Heart left ventricle (tissue), 16 donors: ENCODE measurements around the gene MX2. TPM values are rescaled to one million over a fixed set of nuclear protein-coding genes. Genes with fewer than 3 reads are reported as not detected.

Experiments used
- ATAC-seq, 4 donors: fragments of 200-7000 bp; cut with Tn5 transposase; one replicate each; pipeline ENCODE4 v1.9.1; 2020 to 2022; ENCODE audit warnings: moderate library complexity in 4 of 4, mild to moderate bottlenecking in 3 of 4, moderate number of reproducible peaks in 1 of 4
- DNase-seq, 5 donors: peaks; one replicate each; pipeline ENCODE4 v3.0.0-alpha.2; 2020
- H3K27ac ChIP-seq, 12 donors: fragments of 200-600 bp; sonication (generic) in 4 of 12; one replicate each; pipeline versions ENCODE4 v1.5.0 to v1.8.0; 2016 to 2022; ENCODE audit warnings: mild to moderate bottlenecking in 2 of 12
- H3K27me3 ChIP-seq, 9 donors: fragments of 200-600 bp; sonication (generic) in 2 of 9; one replicate each; pipeline versions ENCODE4 v1.5.1 to v1.8.0; 2016 to 2022; ENCODE audit warnings: mild to moderate bottlenecking in 3 of 9
- H3K36me3 ChIP-seq, 9 donors: fragments of 200-600 bp; sonication (generic) in 2 of 9; one replicate each; pipeline versions ENCODE4 v1.5.0 to v1.8.0; 2018 to 2022; ENCODE audit warnings: mild to moderate bottlenecking in 2 of 9
- H3K4me1 ChIP-seq, 12 donors: fragments of 200-600 bp; sonication (generic) in 4 of 12; one replicate each; pipeline versions ENCODE4 v1.5.0 to v1.8.0; 2016 to 2022; ENCODE audit warnings: mild to moderate bottlenecking in 3 of 12
- H3K4me3 ChIP-seq, 12 donors: fragments of 200-600 bp; sonication (generic) in 4 of 12; one replicate each; pipeline versions ENCODE4 v1.5.0 to v1.8.0; 2017 to 2022; ENCODE audit warnings: mild to moderate bottlenecking in 9 of 12, moderate library complexity in 4 of 12
- H3K9me3 ChIP-seq, 12 donors: fragments of 200-600 bp; sonication (generic) in 4 of 12; one replicate each; pipeline versions ENCODE4 v1.5.0 to v1.8.0; 2016 to 2022; ENCODE audit warnings: mild to moderate bottlenecking in 1 of 12
- POLR2A ChIP-seq, 2 donors: fragments of 450-650 bp; IDR thresholded peaks; one replicate each; pipeline ENCODE4 v1.6.1; 2017; ENCODE audit warnings: antibody characterized with exemption in 2 of 2, mild to moderate bottlenecking in 2 of 2, moderate library complexity in 2 of 2
- WGBS, 4 donors: extraction: QIAGEN DNeasy Blood & Tissue Kit in 2 of 4; methylation state at CpG; one replicate each; pipeline versions ENCODE4 v1.1.5 to v1.1.7; 2013 to 2018; 5-methylcytosine and 5-hydroxymethylcytosine counted together
- intact Hi-C, 10 donors: fragments of 100-400 bp; cut with DNase I; formaldehyde crosslinking; loops; one replicate each; pipeline versions ENCODE4 v1.11.1 to v1.14.2; 2022
- polyA plus RNA-seq, 2 donors: library from polyadenylated mRNA; stranded (reverse); fragments of 200-250 nt; gene quantifications; one replicate each; pipeline ENCODE4 v1.2.3, GENCODE V29; 2013
- total RNA-seq, 9 donors: library from RNA; depleted of rRNA in 2 of 9; stranded (reverse); fragments of >200 nt in 2 of 9; fragmentation: NEBNext Ultra II Directional in 3 of 9; extraction: Animal tissue kit (Norgen Biotek cat#: 25700) in 3 of 9; gene quantifications; one replicate each; pipeline versions ENCODE4 v1.1.0 to v1.2.4, GENCODE V29; 2016 to 2023
- TF ChIP-seq, protein P1 (sequence below), 12 donors: fragments of 200-600 bp; sonication (generic) in 4 of 12; IDR thresholded peaks; one replicate each; pipeline versions ENCODE4 v1.5.0 to v1.8.0; 2018 to 2022; ENCODE audit warnings: antibody characterized with exemption in 12 of 12, mild to moderate bottlenecking in 5 of 12
- donor health status: ischemic (EF 13 %, LVEDD 7.1; RV severe dilation, severe dysfunction).
- donor health status: healthy with polysubstance abuse.
- donor health status: DM: no; HTN: yes; CAD: no.
- donor health status: DM: no; HTN: no; CAD: no.
- donor health status: ischemic (EF 25% LVEDD 6.9; RV normal size, moderate dysfunction).
- donor health status: ischemic (EF 25% LVEDD 5.7; RV mildly dilated, moderate dysfunction).
- donor health status: healthy.
- donor health status: DM: yes; HTN: yes; CAD: no.
- donor health status: ischemic (EF 35%, LVEDD 5.7; RV mildly dilated, moderate dysfunction).
- donor health status: nonischemic (EF 11% LVEDD 7.7; RV severe dilation, severe dysfunction).
- donor health status: DM: yes; HTN: yes; CAD: no.
- donor health status: PGD.
- donor health status: ischemic (EF 29% LVEDD 5.4; RV normal size, mild dysfunction).
- donor health status: nonischemic (EF 23%, LVEDD 6.1; RV moderate dilation, normal function).

MX2 gene
- total and polyA plus RNA-seq, 11 donors = 3.2 to 23.3 (median 5.7) TPM

- TF ChIP-seq, protein P1, sequence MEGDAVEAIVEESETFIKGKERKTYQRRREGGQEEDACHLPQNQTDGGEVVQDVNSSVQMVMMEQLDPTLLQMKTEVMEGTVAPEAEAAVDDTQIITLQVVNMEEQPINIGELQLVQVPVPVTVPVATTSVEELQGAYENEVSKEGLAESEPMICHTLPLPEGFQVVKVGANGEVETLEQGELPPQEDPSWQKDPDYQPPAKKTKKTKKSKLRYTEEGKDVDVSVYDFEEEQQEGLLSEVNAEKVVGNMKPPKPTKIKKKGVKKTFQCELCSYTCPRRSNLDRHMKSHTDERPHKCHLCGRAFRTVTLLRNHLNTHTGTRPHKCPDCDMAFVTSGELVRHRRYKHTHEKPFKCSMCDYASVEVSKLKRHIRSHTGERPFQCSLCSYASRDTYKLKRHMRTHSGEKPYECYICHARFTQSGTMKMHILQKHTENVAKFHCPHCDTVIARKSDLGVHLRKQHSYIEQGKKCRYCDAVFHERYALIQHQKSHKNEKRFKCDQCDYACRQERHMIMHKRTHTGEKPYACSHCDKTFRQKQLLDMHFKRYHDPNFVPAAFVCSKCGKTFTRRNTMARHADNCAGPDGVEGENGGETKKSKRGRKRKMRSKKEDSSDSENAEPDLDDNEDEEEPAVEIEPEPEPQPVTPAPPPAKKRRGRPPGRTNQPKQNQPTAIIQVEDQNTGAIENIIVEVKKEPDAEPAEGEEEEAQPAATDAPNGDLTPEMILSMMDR (IDR thresholded peaks at IDR 0.05) = no peak
- no peak for TF ChIP-seq POLR2A (IDR thresholded peaks at IDR 0.05)
- DNase-seq = peak in 1 of 5 donors; percentile 13
- Histone ChIP-seq H3K36me3 (peaks cover 2 to 94% (median 49%) of the 10 kb centered on the region in 9 donors), H3K27ac (peak overlapping the region in 2 of 12 donors; percentile 9 to 24), H3K27me3 (no peaks in the 10 kb centered on the region), H3K9me3 (no peaks in the 10 kb centered on the region), H3K4me1 (no peaks in the 10 kb centered on the region), H3K4me3 (no peak overlapping the region)
- intact Hi-C loops = no loop called here
- WGBS, 4 donors = 85 to 93% (median 86%) methylated on average over 8 of the region's 8 CpGs
- ATAC-seq = no peak
Measured at GRCh38 chr21:41387824-41388223, 26.0 kb downstream of the MX2 start.

DNA sequence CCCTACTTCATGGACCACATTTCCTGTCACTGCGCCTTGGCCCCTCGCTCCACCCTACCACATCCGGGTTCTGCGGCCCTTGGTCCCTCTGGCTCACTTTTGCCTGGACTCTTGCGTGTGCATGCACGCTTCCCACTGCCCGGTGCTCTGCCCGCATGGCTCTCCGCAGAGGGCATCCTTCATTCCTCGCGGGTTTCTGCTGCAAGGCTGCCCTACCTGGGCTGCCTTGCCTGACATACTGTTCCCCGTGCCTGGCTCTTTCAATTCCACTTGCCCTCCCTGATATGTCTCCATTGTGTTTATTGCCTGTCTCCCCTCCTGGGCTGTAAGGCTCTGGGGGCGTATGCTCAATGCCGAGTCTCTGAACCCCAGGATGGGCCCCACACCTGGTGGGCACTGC, 26.4 kb downstream of the MX2 start:
- 95 to 99% (median 96%) methylated on average over 14 of the region's 14 CpGs for WGBS, 4 donors
- Histone ChIP-seq H3K27me3 (no peaks in the 10 kb centered on the region), H3K9me3 (no peaks in the 10 kb centered on the region), H3K36me3 (peaks cover 2 to 94% (median 44%) of the 10 kb centered on the region in 9 donors), H3K4me3 (no peak overlapping the region), H3K4me1 (no peaks in the 10 kb centered on the region), H3K27ac (no peak overlapping the region)
- TF ChIP-seq, protein P1 (IDR thresholded peaks at IDR 0.05) = no peak
- TF ChIP-seq POLR2A (IDR thresholded peaks at IDR 0.05) = no peak
- ATAC-seq = no peak
- DNase-seq = no peak
- intact Hi-C loops = no loop called here

DNA sequence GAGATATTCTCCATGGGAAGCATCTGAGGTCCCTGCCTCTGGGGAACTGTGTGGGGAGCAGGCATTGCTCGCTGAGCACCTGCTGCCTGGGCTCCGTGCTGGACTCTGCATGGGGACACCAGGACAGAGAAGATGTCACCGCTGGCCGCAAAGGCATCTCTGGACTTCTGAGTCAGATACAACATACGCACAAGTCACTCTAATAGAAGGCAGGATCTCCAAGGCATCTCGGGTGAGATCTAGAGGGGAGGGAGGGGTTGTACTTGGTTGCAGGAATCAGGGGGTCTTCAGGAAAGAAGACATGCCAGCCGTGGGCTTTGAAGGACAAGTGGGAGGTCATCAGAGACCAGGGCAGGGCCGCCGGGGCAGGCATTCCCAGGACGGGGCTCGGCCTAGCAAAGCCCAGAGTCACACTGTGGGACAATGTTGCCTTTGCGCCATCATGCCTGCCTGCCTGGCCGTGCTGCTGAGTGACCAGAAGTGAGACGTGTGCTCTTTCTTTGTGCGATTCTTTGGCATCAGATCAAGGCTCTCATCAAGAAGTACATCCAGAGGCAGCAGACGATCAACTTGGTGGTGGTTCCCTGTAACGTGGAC, 28.3 kb downstream of the MX2 start:
- no peak overlapping the region for H3K4me3 ChIP-seq
- intact Hi-C loops = no loop called here
- ATAC-seq (no peak), DNase-seq (peak in 1 of 5 donors; percentile 17)
- no peaks in the 10 kb centered on the region for H3K4me1 ChIP-seq
- H3K27me3 ChIP-seq = no peaks in the 10 kb centered on the region
- no peaks in the 10 kb centered on the region for H3K9me3 ChIP-seq
- no peak for TF ChIP-seq POLR2A (IDR thresholded peaks at IDR 0.05)
- TF ChIP-seq, protein P1 (IDR thresholded peaks at IDR 0.05) = no peak
- peaks cover 0 to 93% (median 30%) of the 10 kb centered on the region in 9 donors for H3K36me3 ChIP-seq
- 90 to 94% (median 93%) methylated on average over 12 to 17 of the region's 17 CpGs for WGBS, 4 donors
- H3K27ac ChIP-seq = no peak overlapping the region

GRCh38 chr21:41393876-41394465, 32.1 kb downstream of the MX2 start:
- ATAC-seq (no peak), DNase-seq (peak in 1 of 5 donors; percentile 8)
- 86 to 90% (median 88%) methylated on average over 8 of the region's 8 CpGs for WGBS, 4 donors
- H3K27ac ChIP-seq = no peak overlapping the region
- no peak for TF ChIP-seq POLR2A (IDR thresholded peaks at IDR 0.05)
- TF ChIP-seq, protein P1 (IDR thresholded peaks at IDR 0.05) = no peak
- H3K4me1 ChIP-seq = peaks cover 0 to 25% (median 0%) of the 10 kb centered on the region in 12 donors
- intact Hi-C loops = no loop called here
- peaks cover 0 to 96% (median 51%) of the 10 kb centered on the region in 9 donors for H3K36me3 ChIP-seq
- no peaks in the 10 kb centered on the region for H3K9me3 ChIP-seq
- no peak overlapping the region for H3K4me3 ChIP-seq
- H3K27me3 ChIP-seq = no peaks in the 10 kb centered on the region
